ENCODE measurements around the gene TSPAN16.
A peak's percentile ranks its signal among the peaks of the same experiment; 100 is the strongest.
"Not testable (repeated sequence)": the region's sequence is repeated elsewhere in the genome, so short reads cannot be mapped to it uniquely, and the experiment has no call there.

TSPAN16 gene

GRCh38 chr19:11269408-11269807, 26.6 kb upstream of the TSPAN16 start:
- DNase-seq, result no peak

DNA sequence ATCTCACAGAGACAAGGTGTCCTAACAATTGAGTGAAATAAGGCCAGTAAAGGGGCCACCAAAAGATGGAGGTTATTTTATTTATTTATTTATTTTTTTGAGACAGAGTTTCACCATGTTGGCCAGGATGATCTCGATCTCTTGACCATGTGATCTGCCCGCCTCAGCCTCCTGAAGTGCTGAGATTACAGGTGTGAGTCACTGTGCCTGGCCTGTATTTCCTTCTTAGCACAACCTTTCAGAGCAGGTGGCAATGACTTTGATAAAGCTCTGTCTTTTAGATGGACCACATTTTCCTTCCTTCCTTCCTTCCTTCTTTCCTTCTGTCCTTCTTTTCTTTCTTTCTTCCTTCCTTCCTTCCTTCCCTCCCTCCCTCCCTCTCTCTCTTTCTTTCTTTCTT, 22.7 kb upstream of the TSPAN16 start:
- DNase-seq, result no peak

GRCh38 chr19:11273989-11274388, 22.0 kb upstream of the TSPAN16 start:
- DNase-seq, result no peak

- DNase-seq, result no peak
These were observed 21.4 kb upstream of the TSPAN16 start for GRCh38 chr19:11274533-11275086.

DNA sequence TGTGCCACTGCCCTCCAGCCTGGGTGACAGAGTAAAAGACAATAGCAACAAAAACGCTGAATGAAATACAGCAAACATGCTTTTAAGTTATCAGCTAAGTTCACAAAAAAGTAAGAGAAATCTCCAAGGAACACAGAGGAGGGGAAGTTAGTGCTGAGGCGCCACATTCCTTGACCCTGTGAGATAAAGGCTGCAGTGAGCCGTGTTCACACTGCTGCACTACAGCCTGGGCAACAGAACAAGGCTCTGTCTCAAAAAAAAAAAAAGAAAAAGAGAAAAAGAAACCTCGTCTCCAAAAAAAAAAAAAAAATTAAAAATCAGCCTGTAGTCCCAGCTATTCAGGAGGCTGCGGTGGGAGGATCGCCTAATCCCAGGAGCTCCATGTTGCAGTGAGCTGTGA, 17.3 kb upstream of the TSPAN16 start:
- no peak for DNase-seq

DNA sequence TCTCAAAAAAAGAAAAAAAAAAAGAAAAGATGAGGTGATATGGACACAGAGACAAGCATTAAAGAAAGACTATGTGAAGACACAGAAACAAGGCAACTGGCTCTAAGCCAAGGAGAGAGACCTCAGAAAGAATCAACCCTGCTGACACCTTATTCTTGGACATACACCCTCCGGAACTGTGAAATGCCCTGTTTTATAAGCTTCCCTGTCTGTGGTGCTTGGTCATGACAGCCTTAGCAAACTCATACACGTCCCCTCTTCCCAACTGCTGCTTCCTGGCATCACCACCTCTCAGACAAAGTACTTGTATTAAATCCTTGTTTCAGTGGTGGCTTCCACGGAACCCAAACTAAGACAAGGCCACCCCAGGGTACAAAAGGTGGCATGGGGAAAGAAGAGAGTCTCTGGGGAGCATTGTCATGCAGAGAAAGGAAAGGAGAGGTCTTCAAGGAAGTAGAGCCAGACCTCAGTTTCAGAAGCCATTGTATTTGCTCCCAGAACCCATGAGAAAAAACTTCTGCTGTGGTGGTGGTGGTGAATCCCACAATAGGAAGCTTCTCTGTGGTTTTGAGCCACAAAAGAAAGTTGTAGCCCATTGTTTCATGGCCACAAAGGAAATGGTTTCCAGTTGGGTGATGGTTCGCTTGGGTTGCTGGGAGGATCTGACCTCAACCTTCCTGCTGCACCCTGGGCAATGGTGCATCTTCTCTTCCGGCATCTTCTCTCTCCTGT, 16.3 kb upstream of the TSPAN16 start:
- DNase-seq, result no peak

GRCh38 chr19:11281356-11282049, 14.5 kb upstream of the TSPAN16 start:
- no peak for DNase-seq

- no peak for DNase-seq
These were observed 11.4 kb upstream of the TSPAN16 start for GRCh38 chr19:11284515-11284914.

DNA sequence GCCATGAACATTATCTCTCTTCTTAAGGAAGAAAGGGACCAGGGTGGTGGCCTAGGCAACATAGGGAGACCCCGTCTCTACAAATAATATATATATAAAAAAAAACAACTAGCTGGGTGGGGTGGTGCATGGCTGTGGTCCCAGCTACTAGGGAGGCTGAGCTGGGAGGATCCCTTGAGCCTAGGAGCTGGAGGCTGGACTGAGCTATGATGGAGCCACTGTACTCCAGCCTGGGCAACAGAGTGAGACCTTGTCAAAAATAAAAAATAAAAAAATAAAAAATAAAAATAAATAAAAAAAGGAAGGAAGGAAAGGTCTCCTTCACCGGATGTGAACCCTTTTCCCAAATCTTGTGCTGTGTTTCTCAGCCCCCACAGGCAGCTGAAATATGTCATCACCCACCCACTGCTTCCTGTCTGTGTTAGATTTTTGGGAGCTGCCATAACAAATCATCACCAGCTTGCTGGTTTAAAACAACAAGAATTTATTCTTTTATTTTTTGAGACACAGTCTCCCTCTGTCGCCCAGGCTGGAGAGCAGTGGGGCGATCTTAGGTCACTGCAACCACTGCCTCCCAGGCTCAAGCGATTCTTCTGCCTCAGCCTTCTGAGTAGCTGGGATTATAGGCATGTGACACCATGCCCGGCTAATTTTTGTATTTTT, 9.5 kb upstream of the TSPAN16 start:
- no peak for DNase-seq

DNA sequence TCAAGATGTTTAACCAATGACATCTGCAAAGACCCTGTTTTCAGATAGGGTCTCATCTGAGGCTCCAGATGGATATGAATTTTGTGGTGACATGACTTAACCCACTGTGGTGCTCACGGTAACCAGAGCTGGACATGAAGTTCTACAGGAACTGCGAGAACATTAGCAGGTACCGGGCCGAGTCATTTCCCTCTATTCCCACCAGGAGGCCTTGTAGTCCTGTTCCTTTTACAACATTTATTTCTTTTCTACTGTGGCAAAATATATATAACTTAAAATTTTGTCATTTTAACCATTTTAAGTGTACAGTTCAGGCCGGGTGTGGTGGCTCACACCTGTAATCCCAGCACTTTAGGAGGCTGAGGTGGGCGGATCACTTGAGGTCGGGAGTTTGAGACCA, 7.6 kb upstream of the TSPAN16 start:
- DNase-seq, result no peak

- DNase-seq, result no peak
These were observed 5.7 kb upstream of the TSPAN16 start for GRCh38 chr19:11290256-11290655.

DNA sequence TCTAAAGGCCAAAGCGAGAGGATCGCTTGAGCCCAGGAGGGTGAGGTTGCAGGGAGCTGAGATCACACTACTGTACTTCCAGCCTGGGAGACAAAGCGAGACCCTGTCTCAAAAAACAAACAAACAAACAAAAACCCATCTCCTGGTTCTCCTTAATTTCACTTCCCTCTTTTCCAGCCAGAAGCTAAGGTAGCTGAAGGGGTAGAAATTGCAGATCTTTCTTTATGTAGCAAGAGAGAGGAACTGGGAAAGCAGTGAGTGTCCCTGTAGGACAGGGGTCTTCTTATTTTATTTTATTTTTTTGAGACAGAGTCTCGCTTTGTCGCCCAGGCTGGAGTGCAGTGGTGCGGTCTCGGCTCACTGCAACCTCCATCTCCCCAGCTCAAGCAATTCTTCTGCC, 4.5 kb upstream of the TSPAN16 start:
- DNase-seq, result no peak

GRCh38 chr19:11291991-11292390, 4.0 kb upstream of the TSPAN16 start:
- no peak for DNase-seq

DNA sequence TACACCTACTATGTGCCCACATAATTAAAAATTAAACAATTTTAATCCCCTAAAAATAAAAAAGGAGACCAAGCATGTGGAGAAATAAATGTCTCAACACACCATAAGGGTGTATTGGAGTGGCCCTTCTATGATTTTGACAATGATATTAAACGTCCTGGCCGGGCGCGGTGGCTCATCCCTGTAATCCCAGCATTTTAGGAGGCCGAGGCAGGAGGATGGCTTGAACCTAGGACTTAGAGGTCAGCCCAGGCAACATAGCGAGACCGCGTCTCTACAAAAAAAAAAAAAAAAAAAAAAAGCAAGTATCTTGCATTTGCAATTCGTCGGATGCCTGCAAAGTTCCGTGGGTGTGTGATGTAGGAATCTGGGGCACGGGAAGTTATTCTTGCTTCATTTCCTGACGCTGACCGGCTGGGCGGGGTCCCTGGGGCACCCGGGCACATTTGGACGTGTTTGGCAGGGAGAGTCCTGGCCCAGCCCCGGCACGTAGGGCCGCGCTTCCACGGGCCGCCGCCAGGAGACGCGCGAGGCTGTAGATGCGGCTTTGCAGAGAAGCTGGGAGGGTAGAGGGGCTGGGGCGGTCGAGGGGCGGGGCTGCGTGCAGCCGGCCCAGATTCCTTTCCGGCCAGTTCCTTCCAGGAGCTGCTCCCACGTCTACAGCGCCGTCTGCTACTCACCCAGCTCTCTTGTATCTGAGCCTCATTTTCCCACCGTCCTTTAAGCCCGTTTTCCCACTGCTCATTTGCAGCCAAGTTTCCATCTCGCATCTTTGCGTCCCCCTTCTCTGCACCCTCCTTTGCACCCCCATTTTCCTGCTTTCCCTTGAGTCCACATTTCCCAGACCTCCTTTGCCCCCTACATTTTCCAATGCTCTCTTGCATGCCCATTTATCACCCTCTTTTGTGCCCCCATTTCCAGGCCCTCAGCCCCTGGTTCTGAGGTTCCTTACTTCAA, 2.2 kb upstream of the TSPAN16 start:
- DNase-seq, result peak; percentile 72 to 95

DNA sequence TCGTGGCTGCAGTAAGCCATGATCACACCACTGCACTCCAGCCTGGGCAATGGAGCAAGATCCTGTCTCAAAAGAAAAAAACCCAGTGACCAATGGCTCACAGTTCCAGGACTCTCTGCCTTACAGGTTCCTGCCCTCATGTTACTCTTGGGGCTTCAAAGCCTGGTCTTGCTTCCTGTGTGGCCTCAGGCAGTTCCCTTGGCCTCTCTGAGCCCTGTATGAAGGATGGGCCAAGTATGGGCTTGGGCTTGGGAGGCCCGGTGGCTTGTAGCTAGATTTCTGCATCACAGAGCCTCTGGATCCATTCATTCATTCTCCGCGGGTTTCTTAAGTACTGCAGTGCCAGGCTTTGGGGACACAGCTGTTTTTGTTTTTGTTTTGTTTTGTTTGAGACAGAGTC, 780 bp upstream of the TSPAN16 start:
- no peak for DNase-seq

DNA sequence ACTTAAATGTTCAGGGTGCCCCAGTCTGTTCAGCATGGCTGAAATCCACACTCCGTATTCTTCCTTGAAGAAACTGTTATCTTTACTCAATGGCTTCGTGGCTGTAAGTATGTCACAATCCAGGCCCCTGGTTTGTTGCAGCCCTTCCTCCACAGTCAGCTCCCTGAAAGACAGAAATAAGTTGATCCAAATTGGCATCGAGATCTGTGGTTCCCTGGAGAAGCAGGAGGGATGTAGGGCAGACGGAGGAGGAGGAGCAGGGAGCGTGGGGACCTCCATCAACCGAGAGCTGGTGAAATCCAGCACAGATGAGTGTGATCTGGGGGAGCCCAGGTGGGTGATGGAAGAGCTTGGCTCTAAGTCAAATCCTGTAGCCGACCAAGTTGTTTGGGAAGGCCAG, 304 bp downstream of the TSPAN16 start:
- no peak for DNase-seq

- DNase-seq, result no peak
These were observed 4.2 kb downstream of the TSPAN16 start for GRCh38 chr19:11299946-11300810.

- no peak for DNase-seq
These were observed 4.8 kb downstream of the TSPAN16 start for GRCh38 chr19:11300811-11301120.

GRCh38 chr19:11304936-11305335, 9.0 kb downstream of the TSPAN16 start:
- no peak for DNase-seq

GRCh38 chr19:11306337-11306736, 10.4 kb downstream of the TSPAN16 start:
- DNase-seq, result no peak

DNA sequence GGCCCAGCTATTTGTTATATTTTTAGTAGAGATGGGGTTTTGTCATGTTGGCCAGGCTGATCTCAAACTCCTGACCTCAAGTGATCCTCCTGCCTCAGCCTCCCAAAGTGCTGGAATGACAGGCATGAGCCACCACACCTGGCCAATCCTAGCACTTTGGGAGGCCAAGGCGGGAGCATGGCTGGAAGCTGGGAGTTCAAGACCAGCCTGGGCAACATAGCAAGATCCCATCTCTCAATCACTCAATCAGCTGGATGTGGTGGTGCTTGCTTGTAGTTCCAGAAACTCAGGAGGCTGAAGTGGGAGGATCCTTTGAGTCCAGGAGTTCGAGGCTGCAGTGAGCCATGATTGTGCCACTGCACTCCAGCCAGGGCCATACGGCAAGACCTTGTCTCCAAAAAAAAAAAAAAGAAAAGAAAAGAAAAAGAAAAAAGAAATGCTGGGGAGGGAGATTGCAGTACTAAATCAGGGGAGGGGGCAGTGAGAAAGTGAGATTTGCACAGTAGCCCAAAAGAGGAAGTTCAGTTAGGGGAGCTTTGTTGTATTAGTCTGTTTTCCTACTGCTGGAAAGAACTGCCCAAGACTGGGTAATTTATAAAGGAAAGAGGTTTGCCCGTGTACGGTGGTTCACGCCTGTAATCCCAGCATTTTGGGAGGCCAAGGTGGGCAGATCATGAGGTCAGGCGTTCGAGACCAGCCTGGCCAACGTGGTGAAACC, 24.5 kb downstream of the TSPAN16 start:
- DNase-seq, result not testable (repeated sequence)
